SU-DHL-6 (cell line): ENCODE measurements around the gene APCS.

ENCODE experiments used
- H2AFZ ChIP-seq: fragments of 200-600 bp; sonication (generic); 2 replicates; pipeline ENCODE4 v1.6.1; 2014; ENCODE audit warnings: low read depth, mild to moderate bottlenecking, moderate library complexity, mixed read lengths, antibody characterized with exemption, low read length; ENCODE audit not compliant: severe bottlenecking
- H3F3A ChIP-seq: fragments of 200-600 bp; shearing (Covaris generic); 2 replicates; pipeline ENCODE4 v1.6.0; 2016; ENCODE audit warnings: antibody characterized with exemption, mild to moderate bottlenecking; ENCODE audit not compliant: insufficient read depth
- H3K27ac ChIP-seq: fragments of 200-600 bp; sonication (generic); 2 replicates; pipeline ENCODE4 v1.5.1; 2016; ENCODE audit warnings: low read depth, mild to moderate bottlenecking, low read length, moderate library complexity, mixed read lengths
- H3K27me3 ChIP-seq: fragments of 200-600 bp; sonication (generic), shearing (Covaris generic); 2 replicates; pipeline ENCODE4 v1.6.0; 2014; ENCODE audit warnings: mild to moderate bottlenecking, low read length
- H3K36me3 ChIP-seq: fragments of 200-600 bp; sonication (generic); 2 replicates; pipeline ENCODE4 v1.6.1; 2014; ENCODE audit warnings: mild to moderate bottlenecking, low read length, mixed read lengths
- H3K4me2 ChIP-seq: fragments of 300-600, 200-600 bp; shearing (Covaris generic), sonication (generic); 2 replicates; pipeline ENCODE4 v1.6.0; 2014; ENCODE audit warnings: low read length, low read depth, mild to moderate bottlenecking; ENCODE audit not compliant: poor library complexity, severe bottlenecking
- H3K4me3 ChIP-seq: fragments of 200-600 bp; sonication (generic); 2 replicates; pipeline ENCODE4 v1.5.1; 2014; ENCODE audit warnings: antibody characterized with exemption, low read length, mild to moderate bottlenecking, mixed read lengths; ENCODE audit not compliant: insufficient read depth, poor library complexity, severe bottlenecking
- H3K79me2 ChIP-seq: fragments of 200-600 bp; sonication (generic); 2 replicates; pipeline ENCODE4 v1.6.1; 2014; ENCODE audit warnings: mild to moderate bottlenecking, low read length, moderate library complexity; ENCODE audit not compliant: insufficient read depth
- H3K9ac ChIP-seq: fragments of 200-600 bp; sonication (generic); 2 replicates; pipeline ENCODE4 v1.7.0; 2014; ENCODE audit warnings: mild to moderate bottlenecking, low read length
- H3K9me2 ChIP-seq: fragments of 200-600 bp; sonication (generic); replicated peaks from 2 replicates; pipeline ENCODE4 v1.6.1; 2014; ENCODE audit warnings: low read length; ENCODE audit not compliant: insufficient read depth
- H3K9me3 ChIP-seq: fragments of 200-600 bp; sonication (generic); 2 replicates; pipeline ENCODE4 v1.6.1; 2014; ENCODE audit warnings: low read length, mixed read lengths; ENCODE audit not compliant: insufficient read depth
- H4K20me1 ChIP-seq: fragments of 200-600 bp; sonication (generic); 2 replicates; pipeline ENCODE4 v1.6.1; 2014; ENCODE audit warnings: low read depth, mild to moderate bottlenecking, antibody characterized with exemption, low read length, moderate library complexity, mixed read lengths
- CTCF ChIP-seq: fragments of 200-600 bp; sonication (generic); IDR thresholded peaks from one replicate; pipeline ENCODE4 v1.5.1; 2017; ENCODE audit warnings: antibody characterized with exemption, mild to moderate bottlenecking, low read length, moderate library complexity; ENCODE audit not compliant: insufficient read depth, poor library complexity, severe bottlenecking
- EZH2phosphoT487 ChIP-seq: fragments of 200-600 bp; sonication (generic), shearing (Covaris generic); conservative IDR thresholded peaks from 2 replicates; pipeline ENCODE4 v1.6.1; 2018; ENCODE audit warnings: mild to moderate bottlenecking, antibody characterized with exemption, low read length, moderate library complexity, mixed read lengths

APCS gene

DNA sequence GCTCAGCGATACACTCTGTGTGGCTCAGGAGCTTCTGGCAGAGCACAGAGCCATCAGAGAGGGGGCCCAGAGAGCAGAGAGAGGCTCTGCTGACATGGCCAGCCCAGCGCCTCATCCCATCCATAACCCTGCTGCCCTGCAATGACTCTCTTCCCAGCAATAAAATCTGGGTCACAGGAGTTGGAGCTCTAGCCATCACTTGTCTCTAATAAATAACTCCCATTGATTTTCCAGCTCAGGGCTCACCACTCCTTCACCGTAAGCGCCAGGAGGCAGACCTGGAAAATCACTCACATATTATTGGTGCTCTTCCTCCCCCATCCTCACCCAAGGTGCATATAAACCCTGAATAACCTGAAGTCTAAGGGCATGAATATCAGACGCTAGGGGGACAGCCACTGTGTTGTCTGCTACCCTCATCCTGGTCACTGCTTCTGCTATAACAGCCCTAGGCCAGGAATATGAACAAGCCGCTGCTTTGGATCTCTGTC, at the start of gene APCS:
Gene APCS (plus strand): TSS at position 366 of the 491 bp plus-strand sequence. CDS start 96 bp downstream, at position 462.
- Histone ChIP-seq H4K20me1 (no peaks in the 10 kb centered on the region), H3K27me3 (no peaks in the 10 kb centered on the region), H3F3A (no peaks in the 10 kb centered on the region), H3K4me3 (no peak within 1 kb of the TSS), H3K79me2 (no peaks in the 10 kb centered on the region), H3K27ac (no peak within 1 kb of the TSS), H3K9ac (no peak within 1 kb of the TSS), H3K4me2 (no peak within 1 kb of the TSS), H3K9me2 (no peaks in the 10 kb centered on the region), H2AFZ (no peak within 1 kb of the TSS), H3K36me3 (no peaks in the 10 kb centered on the region), H3K9me3 (no peaks in the 10 kb centered on the region)
- TF ChIP-seq EZH2phosphoT487: no peak
- TF ChIP-seq CTCF: no peak

- TF ChIP-seq CTCF (no peak), EZH2phosphoT487 (no peak)
- no peak overlapping the region for H3K27ac ChIP-seq
- no peaks in the 10 kb centered on the region for H3K36me3 ChIP-seq
- H3K9me2 ChIP-seq: no peaks in the 10 kb centered on the region
- no peak overlapping the region for H3K4me2 ChIP-seq
- H3F3A ChIP-seq: no peaks in the 10 kb centered on the region
- H3K9ac ChIP-seq: no peak overlapping the region
- H3K4me3 ChIP-seq: no peak overlapping the region
- H4K20me1 ChIP-seq: no peaks in the 10 kb centered on the region
- no peak overlapping the region for H2AFZ ChIP-seq
- H3K79me2 ChIP-seq: no peaks in the 10 kb centered on the region
- H3K9me3 ChIP-seq: no peaks in the 10 kb centered on the region
- no peaks in the 10 kb centered on the region for H3K27me3 ChIP-seq
Measured at GRCh38 chr1:159548126-159548525, 39.5 kb upstream of the APCS start.

DNA sequence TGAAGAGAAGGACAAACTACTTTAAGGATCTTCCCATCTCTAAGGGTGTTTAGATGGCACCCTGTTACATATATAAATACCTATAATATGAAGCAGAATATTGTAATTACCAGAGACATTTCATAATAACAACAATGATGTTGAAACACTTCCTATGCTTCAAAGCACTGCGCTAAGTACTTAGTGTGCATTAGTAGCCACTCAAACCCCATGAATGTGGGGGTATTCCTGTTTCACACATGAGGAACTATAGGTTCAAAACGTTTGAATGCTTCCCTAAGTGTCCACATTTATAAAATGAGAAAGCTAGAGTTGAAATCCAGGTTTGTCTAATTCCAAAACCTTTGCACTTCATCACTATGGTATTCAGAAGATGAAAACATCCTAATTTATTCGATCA, 33.4 kb upstream of the APCS start:
- H3K4me3 ChIP-seq: no peak overlapping the region
- no peak overlapping the region for H3K9ac ChIP-seq
- H4K20me1 ChIP-seq: no peaks in the 10 kb centered on the region
- 0 out of 2 replicates have a peak, but pooled peaks cover 3% of the 10 kb centered on the region for H3K9me2 ChIP-seq
- no peaks in the 10 kb centered on the region for H3K79me2 ChIP-seq
- no peak overlapping the region for H3K27ac ChIP-seq
- H3K4me2 ChIP-seq: no peak overlapping the region
- no peaks in the 10 kb centered on the region for H3F3A ChIP-seq
- no peaks in the 10 kb centered on the region for H3K9me3 ChIP-seq
- H3K27me3 ChIP-seq: no peaks in the 10 kb centered on the region
- no peak overlapping the region for H2AFZ ChIP-seq
- no peak for TF ChIP-seq CTCF
- TF ChIP-seq EZH2phosphoT487: no peak
- no peaks in the 10 kb centered on the region for H3K36me3 ChIP-seq

GRCh38 chr1:159554696-159555095, 32.9 kb upstream of the APCS start:
- H3K36me3 ChIP-seq: no peaks in the 10 kb centered on the region
- no peak overlapping the region for H3K27ac ChIP-seq
- no peak overlapping the region for H3K4me3 ChIP-seq
- H3K9me3 ChIP-seq: no peaks in the 10 kb centered on the region
- H3F3A ChIP-seq: no peaks in the 10 kb centered on the region
- no peaks in the 10 kb centered on the region for H3K27me3 ChIP-seq
- no peak overlapping the region for H3K4me2 ChIP-seq
- H3K9ac ChIP-seq: no peak overlapping the region
- H4K20me1 ChIP-seq: no peaks in the 10 kb centered on the region
- TF ChIP-seq CTCF (no peak), EZH2phosphoT487 (no peak)
- 0 out of 2 replicates have a peak, but pooled peaks cover 3% of the 10 kb centered on the region for H3K9me2 ChIP-seq
- no peaks in the 10 kb centered on the region for H3K79me2 ChIP-seq
- H2AFZ ChIP-seq: no peak overlapping the region
